ENCODE data around the gene NFKBIZ. TPM values are rescaled to one million over a fixed set of nuclear protein-coding genes. Genes with fewer than 3 reads are reported as not detected.

Gene NFKBIZ
- total and polyA plus RNA-seq, 4 donors, result 27.6 to 94.8 (median 81.3) TPM

DNA sequence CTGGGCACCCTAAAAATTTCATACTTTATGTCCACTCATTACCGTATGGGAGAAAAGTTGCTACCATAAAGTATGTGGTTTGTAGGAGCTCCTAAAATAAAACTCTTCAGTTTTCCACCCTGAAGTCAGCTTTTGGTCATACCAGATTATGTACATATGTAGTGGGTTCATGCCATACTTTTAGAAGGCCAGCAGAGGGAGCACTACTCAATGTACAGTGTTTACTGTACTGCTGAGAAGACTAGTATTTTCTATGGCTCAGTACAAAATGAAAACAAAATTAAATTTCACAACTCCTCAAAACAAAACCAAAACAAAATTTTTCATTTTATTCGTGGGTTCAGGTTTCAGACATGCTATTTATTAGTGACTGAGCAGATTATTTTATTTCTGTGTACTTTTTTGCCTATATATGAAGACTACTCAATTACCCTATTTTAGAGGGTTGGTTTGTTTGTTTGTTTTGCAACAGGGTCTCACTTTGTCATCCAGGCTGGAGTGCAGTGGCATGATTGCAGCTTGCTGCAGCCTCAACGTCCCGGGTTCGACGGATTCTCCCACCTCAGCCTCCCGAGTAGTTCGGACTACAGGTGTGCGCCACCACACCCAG lies 46.0 kb upstream of the NFKBIZ start:
- Histone ChIP-seq H3K4me3 (no peak overlapping the region), H3K9me3 (ENCODE audit: control insufficient read depth in 4 of 4, insufficient read depth in 3 of 4, low read length in 3 of 4) (no peaks in the 10 kb centered on the region), H3K36me3 (ENCODE audit: control insufficient read depth in 4 of 4, insufficient read depth in 4 of 4, low read length in 4 of 4) (peaks cover 0 to 13% (median 7%) of the 10 kb centered on the region in 4 donors), H3K4me1 (ENCODE audit: control insufficient read depth in 5 of 5, insufficient read depth in 5 of 5, low read length in 5 of 5) (no peaks in the 10 kb centered on the region), H3K9ac (ENCODE audit: insufficient read depth in 1 of 2, low read length in 2 of 2) (no peak overlapping the region), H3K27ac (ENCODE audit: low read depth in 1 of 2, low read length in 1 of 2) (no peak overlapping the region), H3K27me3 (ENCODE audit: control insufficient read depth in 3 of 3, insufficient read depth in 3 of 3, low read length in 2 of 3) (no peaks in the 10 kb centered on the region)
- TF ChIP-seq, protein P1, sequence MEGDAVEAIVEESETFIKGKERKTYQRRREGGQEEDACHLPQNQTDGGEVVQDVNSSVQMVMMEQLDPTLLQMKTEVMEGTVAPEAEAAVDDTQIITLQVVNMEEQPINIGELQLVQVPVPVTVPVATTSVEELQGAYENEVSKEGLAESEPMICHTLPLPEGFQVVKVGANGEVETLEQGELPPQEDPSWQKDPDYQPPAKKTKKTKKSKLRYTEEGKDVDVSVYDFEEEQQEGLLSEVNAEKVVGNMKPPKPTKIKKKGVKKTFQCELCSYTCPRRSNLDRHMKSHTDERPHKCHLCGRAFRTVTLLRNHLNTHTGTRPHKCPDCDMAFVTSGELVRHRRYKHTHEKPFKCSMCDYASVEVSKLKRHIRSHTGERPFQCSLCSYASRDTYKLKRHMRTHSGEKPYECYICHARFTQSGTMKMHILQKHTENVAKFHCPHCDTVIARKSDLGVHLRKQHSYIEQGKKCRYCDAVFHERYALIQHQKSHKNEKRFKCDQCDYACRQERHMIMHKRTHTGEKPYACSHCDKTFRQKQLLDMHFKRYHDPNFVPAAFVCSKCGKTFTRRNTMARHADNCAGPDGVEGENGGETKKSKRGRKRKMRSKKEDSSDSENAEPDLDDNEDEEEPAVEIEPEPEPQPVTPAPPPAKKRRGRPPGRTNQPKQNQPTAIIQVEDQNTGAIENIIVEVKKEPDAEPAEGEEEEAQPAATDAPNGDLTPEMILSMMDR (IDR thresholded peaks at IDR 0.05; ENCODE audit: control extremely low read depth, extremely low read depth), result peak; percentile 78
- WGBS, 2 donors, result 76 to 79% methylated on average over 9 of the region's 9 CpGs
- DNase-seq, result peak; percentile 55 to 89 (median 83)
- peak; percentile 87 for ATAC-seq (ENCODE audit: insufficient read depth, low FRiP score)

DNA sequence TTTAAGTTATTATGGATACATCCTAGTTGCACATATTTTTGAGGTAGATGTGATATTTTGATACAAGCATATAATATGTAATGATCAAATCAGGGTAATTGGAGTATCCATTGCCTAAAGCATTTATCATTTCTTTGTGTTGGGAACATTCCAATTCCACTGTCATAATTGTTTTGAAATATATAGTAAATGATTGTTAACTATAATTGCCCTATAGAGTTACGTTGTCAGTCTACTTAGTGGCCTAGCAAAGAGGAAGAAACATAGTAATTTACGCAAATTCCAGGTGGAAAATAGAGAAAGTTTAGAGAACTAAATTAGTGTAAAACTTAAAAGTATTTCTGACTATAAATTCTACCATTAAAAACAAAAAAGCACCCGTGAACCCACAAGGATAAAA lies 45.4 kb upstream of the NFKBIZ start:
- H3K27ac ChIP-seq (ENCODE audit: low read depth in 1 of 2, low read length in 1 of 2), result no peak overlapping the region
- TF ChIP-seq, protein P1 (IDR thresholded peaks at IDR 0.05; ENCODE audit: control extremely low read depth, extremely low read depth), result no peak
- ATAC-seq (ENCODE audit: insufficient read depth, low FRiP score) (no peak), DNase-seq (no peak)
- no peaks in the 10 kb centered on the region for H3K27me3 ChIP-seq (ENCODE audit: control insufficient read depth in 3 of 3, insufficient read depth in 3 of 3, low read length in 2 of 3)
- 85 to 92% methylated on average over 3 of the region's 3 CpGs for WGBS, 2 donors
- H3K4me1 ChIP-seq (ENCODE audit: control insufficient read depth in 5 of 5, insufficient read depth in 5 of 5, low read length in 5 of 5), result no peaks in the 10 kb centered on the region
- H3K36me3 ChIP-seq (ENCODE audit: control insufficient read depth in 4 of 4, insufficient read depth in 4 of 4, low read length in 4 of 4), result peaks cover 0 to 9% (median 6%) of the 10 kb centered on the region in 4 donors
- no peak overlapping the region for H3K9ac ChIP-seq (ENCODE audit: insufficient read depth in 1 of 2, low read length in 2 of 2)
- H3K9me3 ChIP-seq (ENCODE audit: control insufficient read depth in 4 of 4, insufficient read depth in 3 of 4, low read length in 3 of 4), result no peaks in the 10 kb centered on the region
- H3K4me3 ChIP-seq, result no peak overlapping the region

DNA sequence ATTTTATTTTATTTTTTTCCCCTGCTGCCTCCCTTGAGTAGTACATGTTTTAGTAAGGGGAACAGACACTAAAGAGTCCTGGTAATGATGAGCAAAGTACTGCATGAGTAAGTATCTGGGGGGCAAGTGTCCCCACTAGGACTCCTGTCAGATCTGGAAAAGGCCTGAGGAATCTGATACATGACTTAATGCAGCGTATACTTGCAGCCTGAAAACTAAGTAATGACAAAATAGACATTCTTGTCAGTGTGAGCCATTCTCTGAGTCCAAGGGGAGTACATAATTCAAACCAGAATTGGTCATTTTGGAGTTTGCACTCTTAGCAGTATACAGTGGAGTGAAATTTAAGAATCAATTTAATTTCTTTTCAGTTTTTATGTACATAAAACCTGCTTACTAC lies 42.8 kb upstream of the NFKBIZ start:
- 94 to 97% methylated on average over 1 of the region's 1 CpG for WGBS, 2 donors
- Histone ChIP-seq H3K36me3 (ENCODE audit: control insufficient read depth in 4 of 4, insufficient read depth in 4 of 4, low read length in 4 of 4) (peaks cover 0 to 4% (median 3%) of the 10 kb centered on the region in 4 donors), H3K9ac (ENCODE audit: insufficient read depth in 1 of 2, low read length in 2 of 2) (no peak overlapping the region), H3K9me3 (ENCODE audit: control insufficient read depth in 4 of 4, insufficient read depth in 3 of 4, low read length in 3 of 4) (no peaks in the 10 kb centered on the region), H3K4me3 (no peak overlapping the region), H3K27ac (ENCODE audit: low read depth in 1 of 2, low read length in 1 of 2) (no peak overlapping the region), H3K4me1 (ENCODE audit: control insufficient read depth in 5 of 5, insufficient read depth in 5 of 5, low read length in 5 of 5) (peaks cover 0 to 7% (median 0%) of the 10 kb centered on the region in 5 donors), H3K27me3 (ENCODE audit: control insufficient read depth in 3 of 3, insufficient read depth in 3 of 3, low read length in 2 of 3) (no peaks in the 10 kb centered on the region)
- TF ChIP-seq, protein P1 (IDR thresholded peaks at IDR 0.05; ENCODE audit: control extremely low read depth, extremely low read depth), result no peak
- no peak for DNase-seq
- ATAC-seq (ENCODE audit: insufficient read depth, low FRiP score), result no peak

DNA sequence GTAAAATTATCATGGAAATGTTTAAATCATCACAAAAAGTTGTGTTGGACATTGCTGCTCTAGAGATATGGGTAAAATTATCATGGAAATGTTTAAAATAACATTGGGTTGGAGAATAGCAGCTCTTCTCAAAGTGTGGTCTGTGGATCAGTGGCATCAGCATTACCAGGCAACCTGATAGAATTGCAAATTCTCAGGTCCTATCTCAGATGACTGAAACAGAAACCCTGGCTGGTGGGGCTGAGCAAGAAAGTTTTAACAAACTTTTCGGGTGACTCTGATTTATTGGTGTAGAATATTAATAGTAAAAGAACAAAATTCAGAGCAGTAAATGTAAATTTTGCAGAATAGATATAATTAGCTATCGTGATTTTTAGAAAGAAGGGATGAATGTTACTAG lies 41.4 kb upstream of the NFKBIZ start:
- no peaks in the 10 kb centered on the region for H3K9me3 ChIP-seq (ENCODE audit: control insufficient read depth in 4 of 4, insufficient read depth in 3 of 4, low read length in 3 of 4)
- no peak for ATAC-seq (ENCODE audit: insufficient read depth, low FRiP score)
- H3K36me3 ChIP-seq (ENCODE audit: control insufficient read depth in 4 of 4, insufficient read depth in 4 of 4, low read length in 4 of 4), result peaks cover 0 to 4% (median 0%) of the 10 kb centered on the region in 4 donors
- peaks cover 0 to 7% (median 0%) of the 10 kb centered on the region in 5 donors for H3K4me1 ChIP-seq (ENCODE audit: control insufficient read depth in 5 of 5, insufficient read depth in 5 of 5, low read length in 5 of 5)
- DNase-seq, result no peak
- no peak overlapping the region for H3K9ac ChIP-seq (ENCODE audit: insufficient read depth in 1 of 2, low read length in 2 of 2)
- no peak overlapping the region for H3K27ac ChIP-seq (ENCODE audit: low read depth in 1 of 2, low read length in 1 of 2)
- no peak overlapping the region for H3K4me3 ChIP-seq
- TF ChIP-seq, protein P1 (IDR thresholded peaks at IDR 0.05; ENCODE audit: control extremely low read depth, extremely low read depth), result no peak
- H3K27me3 ChIP-seq (ENCODE audit: control insufficient read depth in 3 of 3, insufficient read depth in 3 of 3, low read length in 2 of 3), result no peaks in the 10 kb centered on the region
- WGBS, 2 donors, result 88 to 92% methylated on average over 2 of the region's 2 CpGs

All from lung (tissue), 12 donors.